HG03025 (cell line): ENCODE results near the gene MUC4.
"Not testable (repeated sequence)": the region's sequence is repeated elsewhere in the genome, so short reads cannot be mapped to it uniquely, and the experiment has no call there.

Experiments used
- ATAC-seq: cut with Tn5 transposase; IDR thresholded peaks from one replicate; pipeline ENCODE4 v1.9.1; 2021; ENCODE audit warnings: mild to moderate bottlenecking, moderate library complexity; ENCODE audit not compliant: unreplicated experiment, low FRiP score

The MUC4 gene

DNA sequence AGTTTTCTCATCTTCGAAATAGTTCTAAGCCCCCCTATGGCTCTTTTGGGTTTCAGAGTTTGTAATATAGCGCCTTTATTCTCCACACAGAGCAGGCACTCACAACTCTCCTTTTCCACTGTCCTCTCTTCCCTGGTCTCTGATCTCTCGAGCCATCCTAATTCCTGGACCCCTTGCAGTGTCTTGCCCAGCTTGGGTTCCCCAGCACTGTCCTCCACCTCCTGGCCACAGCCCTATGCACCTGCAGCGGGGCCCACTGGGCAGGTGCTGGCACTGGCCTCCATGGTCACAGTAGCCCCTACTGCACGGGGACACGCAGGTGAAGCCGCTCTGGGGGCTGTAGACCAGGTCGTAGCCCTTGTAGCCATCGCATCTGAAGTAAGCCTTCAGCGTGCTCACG lies 63.1 kb downstream of the MUC4 start:
- ATAC-seq = no peak

- ATAC-seq = no peak
These were observed 65.0 kb downstream of the MUC4 start for GRCh38 chr3:195746751-195747150.

DNA sequence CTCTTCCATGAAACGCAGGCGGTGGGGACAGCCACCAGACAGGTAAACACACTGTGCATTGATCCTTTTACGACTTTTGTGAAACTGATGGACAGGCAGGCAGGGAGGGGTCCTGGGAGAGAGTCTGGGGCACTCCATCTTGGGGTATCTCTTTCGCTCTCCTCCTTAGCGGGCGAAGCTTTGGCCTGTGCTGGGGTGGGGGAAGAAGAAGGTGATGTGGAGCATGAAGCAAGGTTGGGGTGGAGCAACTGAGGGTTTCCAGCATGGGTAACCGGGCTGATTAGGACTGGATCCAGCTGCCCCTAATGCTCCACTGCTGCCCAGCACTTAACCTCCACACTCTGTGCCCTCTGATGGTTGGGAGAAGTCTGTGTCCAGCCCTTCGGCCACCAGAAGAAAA lies 65.4 kb downstream of the MUC4 start:
- no peak for ATAC-seq

DNA sequence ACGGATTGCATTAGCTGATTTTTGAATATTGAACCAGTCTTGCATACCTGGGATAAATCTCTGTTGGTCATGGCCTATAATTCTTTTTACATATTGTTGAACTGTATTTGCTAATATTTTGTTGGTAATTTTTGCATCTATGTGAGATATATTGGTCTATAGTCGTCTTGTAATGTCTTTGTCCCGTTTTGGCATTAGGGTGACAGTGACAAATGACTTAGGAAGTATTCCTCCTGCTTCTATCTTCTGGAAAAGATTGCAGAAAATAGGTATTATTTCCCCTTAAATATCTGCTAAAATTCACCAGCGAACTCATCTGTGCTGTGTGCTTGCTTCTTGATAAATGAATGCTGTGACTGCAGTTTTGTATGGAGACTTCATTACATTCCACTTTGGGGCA lies 67.3 kb downstream of the MUC4 start:
- no peak for ATAC-seq

GRCh38 chr3:195739561-195740111 lies 72.1 kb downstream of the MUC4 start:
- ATAC-seq = no peak

DNA sequence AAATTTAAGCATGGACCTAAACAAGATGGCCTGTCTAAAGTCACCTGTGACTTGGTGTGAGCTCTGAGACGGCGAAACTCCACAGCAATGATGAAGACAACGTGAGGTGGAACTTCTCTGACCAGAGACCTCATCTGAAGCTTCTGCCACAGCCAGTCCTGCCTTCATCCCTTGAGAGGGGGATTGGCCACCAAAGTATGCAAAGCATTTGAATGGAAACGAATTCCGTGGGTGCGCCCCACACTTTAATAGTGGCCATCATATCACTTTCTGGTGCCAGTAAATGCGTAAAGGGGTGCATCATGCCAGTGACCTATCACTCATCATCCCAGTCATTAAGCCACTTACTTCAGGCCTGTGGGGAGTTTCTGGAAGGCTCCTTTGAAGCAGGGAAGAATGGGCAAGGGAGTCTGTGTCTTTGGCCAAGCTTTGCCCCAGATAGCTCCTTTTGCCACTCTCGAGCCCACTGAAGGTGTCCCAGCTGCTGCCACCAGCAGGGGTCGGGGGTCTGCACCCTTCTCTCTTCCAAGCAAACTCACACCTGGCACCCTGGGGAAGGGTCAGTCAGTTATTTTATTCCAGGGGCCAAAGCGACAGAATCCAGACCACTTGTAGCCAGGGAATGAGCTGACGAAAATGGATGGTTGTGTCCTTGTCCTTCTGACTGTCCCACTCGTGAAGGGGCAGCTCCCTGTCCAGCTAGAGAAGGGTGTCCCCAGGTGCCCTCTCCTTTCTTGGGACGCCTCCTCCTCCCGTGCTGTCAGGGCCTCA lies 73.3 kb downstream of the MUC4 start:
- ATAC-seq = no peak

DNA sequence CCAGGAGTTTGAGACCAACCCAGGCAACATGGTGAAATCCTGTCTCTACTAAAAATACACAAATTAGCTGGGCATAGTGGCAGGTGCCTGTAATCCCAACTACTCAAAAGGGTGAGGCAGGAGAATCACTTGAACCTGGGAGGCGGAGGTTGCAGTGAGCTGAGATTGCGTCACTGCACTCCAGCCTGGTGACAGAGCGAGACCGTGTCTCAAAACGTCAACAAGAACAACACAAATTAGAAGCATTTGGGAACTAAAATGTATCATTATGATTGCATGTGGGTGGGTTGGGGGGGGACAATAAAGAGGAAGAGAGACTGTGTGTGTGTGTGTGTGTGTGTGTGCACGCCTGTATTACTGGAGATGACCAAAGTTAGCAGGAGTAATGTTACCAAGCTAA lies 73.9 kb downstream of the MUC4 start:
- ATAC-seq = not testable (repeated sequence)

GRCh38 chr3:195736866-195737490 lies 74.8 kb downstream of the MUC4 start:
- no peak for ATAC-seq

DNA sequence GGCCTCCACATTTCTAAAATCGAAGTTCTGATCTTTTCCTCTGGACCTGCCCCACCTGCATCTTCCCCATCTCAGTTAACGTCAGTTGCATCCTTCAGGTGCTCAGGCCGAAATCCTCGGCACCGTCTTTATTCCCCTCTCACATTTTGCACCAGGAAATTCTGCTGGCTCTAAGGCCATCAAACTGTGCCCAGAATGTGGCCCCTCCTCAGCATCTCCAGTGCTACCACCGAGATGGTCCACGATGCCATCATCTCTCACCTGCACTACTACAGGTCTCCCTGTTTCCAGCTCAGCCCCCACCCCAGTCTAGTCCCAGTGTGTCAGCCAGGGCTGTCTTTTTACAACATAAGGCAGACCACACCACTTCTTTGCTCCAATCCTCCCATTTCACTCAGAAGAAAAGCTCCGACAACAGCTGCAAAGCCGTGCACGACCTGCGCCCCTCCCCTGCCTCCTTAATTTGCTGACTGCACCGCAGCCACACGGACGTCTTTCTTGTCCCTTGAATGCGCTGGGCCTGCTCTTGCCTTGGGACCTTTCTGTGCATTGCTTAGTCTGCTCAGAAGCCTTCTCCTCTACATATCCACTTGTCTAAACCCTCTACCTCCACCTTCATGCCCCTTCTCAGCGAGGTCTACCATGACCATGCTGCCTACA lies 76.6 kb downstream of the MUC4 start:
- no peak for ATAC-seq

DNA sequence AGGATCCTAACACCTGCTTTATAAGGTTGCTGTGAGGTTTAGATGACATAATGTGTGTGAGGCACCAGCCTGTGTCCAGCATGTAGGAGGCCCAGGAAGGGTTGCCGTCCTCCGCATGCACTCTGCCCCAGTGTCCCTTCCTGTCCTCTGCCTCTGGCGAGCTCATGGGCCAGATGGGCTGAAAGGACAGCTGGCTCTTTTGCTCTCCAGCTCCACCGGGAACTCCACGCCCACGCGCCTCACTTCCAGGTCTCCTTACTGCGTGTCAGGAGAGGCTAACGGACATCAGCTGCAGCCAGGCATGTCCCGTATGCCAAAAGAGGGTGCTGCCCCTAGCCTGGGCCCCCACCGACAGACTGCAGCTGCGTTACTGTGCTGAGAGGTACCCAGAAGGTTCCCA lies 78.8 kb downstream of the MUC4 start:
- no peak for ATAC-seq

DNA sequence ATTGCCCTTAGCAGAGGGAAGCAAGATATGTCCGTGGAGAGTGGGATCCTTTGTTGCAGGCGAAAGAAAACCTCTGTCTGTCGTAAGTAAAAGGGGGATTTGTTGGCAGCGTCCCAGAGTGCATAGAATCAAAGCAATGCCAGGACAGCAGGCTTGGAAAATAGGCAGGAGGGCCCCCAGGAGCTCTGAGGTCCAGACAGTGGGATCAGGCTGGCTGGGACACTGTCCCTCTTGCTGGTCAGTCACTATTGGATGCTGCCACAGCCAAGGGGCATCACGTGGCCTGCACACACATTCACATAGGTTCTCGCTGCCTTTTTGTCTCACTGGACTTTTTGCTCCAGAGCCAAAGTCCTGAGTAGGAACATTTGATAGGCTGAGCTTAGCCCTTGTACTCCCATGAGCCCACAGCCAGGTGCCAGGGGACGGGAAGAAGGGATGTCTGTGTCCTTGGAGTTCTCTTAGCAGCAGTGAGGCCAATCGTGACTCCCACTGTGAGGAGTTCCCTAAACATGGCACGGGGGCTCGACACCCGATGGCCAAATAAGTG lies 80.3 kb downstream of the MUC4 start:
- ATAC-seq = no peak

- ATAC-seq = no peak
These were observed 82.1 kb downstream of the MUC4 start for GRCh38 chr3:195729476-195730251.

- not testable (repeated sequence) for ATAC-seq
These were observed 82.9 kb downstream of the MUC4 start for GRCh38 chr3:195728789-195729188.

GRCh38 chr3:195727606-195728195 lies 84.0 kb downstream of the MUC4 start:
- ATAC-seq = no peak

DNA sequence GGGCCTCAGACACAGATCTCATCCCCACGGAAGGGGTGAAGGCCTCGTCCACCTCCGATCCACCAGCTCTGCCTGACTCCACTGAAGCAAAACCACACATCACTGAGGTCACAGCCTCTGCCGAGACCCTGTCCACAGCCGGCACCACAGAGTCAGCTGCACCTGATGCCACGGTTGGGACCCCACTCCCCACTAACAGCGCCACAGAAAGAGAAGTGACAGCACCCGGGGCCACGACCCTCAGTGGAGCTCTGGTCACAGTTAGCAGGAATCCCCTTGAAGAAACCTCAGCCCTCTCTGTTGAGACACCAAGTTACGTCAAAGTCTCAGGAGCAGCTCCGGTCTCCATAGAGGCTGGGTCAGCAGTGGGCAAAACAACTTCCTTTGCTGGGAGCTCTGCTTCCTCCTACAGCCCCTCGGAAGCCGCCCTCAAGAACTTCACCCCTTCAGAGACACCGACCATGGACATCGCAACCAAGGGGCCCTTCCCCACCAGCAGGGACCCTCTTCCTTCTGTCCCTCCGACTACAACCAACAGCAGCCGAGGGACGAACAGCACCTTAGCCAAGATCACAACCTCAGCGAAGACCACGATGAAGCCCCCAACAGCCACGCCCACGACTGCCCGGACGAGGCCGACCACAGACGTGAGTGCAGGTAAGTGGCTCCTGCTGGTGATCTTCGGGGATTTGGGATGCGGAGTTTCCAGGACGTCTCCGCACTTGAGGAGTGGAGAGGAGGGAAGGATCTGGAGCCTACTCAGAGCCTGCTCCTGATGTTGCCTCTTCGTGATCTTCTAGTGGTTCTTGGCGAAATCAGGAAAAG lies 85.6 kb downstream of the MUC4 start:
- not testable (repeated sequence) for ATAC-seq

GRCh38 chr3:195724363-195724762 lies 87.4 kb downstream of the MUC4 start:
- ATAC-seq = not testable (repeated sequence)

DNA sequence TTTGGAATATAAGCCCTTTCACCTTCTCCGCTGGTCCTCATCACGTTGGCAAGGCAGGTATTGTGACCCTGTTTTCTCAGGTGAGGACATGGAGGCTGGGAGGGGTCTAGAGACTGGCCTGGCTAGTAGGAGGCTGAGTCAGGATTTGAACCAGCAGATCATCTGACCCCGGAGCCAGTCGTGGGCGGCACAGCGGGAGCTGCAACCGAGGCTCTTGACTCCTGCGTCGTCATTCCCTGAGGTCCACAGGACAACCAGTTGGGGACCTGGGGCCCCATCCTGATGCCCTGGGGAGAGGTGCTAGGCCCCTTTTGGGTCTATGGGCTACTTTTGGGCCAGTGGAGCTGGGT lies 88.8 kb downstream of the MUC4 start:
- not testable (repeated sequence) for ATAC-seq

GRCh38 chr3:195722139-195722995 lies 89.4 kb downstream of the MUC4 start:
- ATAC-seq = not testable (repeated sequence)
